Left ventricle myocardium inferior (tissue), 1 donor: Measurements from ENCODE around the gene SLC35F2. TPM values are rescaled to one million over a fixed set of nuclear protein-coding genes. Genes with fewer than 3 reads are reported as not detected.
"Not testable (repeated sequence)": the region's sequence is repeated elsewhere in the genome, so short reads cannot be mapped to it uniquely, and the experiment has no call there.

Experiments
- DNase-seq: peaks from one replicate; pipeline ENCODE4 v3.0.0-alpha.2; 2020
- H3K27ac ChIP-seq: fragments of 200-600 bp; replicated peaks from 2 replicates; pipeline ENCODE4 v1.8.0; 2021
- H3K27me3 ChIP-seq: fragments of 200-600 bp; 2 replicates; pipeline ENCODE4 v1.8.0; 2021; ENCODE audit warnings: low read depth
- H3K36me3 ChIP-seq: fragments of 200-600 bp; 2 replicates; pipeline ENCODE4 v1.8.0; 2021
- H3K4me1 ChIP-seq: fragments of 200-600 bp; 2 replicates; pipeline ENCODE4 v1.8.0; 2021
- H3K4me3 ChIP-seq: fragments of 200-600 bp; 2 replicates; pipeline ENCODE4 v1.8.0; 2021; ENCODE audit warnings: mild to moderate bottlenecking, moderate library complexity
- H3K9me3 ChIP-seq: fragments of 200-600 bp; replicated peaks from 2 replicates; pipeline ENCODE4 v1.8.0; 2021
- CTCF ChIP-seq: fragments of 200-600 bp; IDR thresholded peaks from 2 replicates; pipeline ENCODE4 v1.8.0; 2021; ENCODE audit warnings: antibody characterized with exemption, mild to moderate bottlenecking, borderline replicate concordance
- intact Hi-C: fragments of 100-400 bp; cut with micrococcal nuclease; formaldehyde crosslinking; loops from one replicate; pipeline ENCODE4 v1.11.0; 2022
- total RNA-seq: library from RNA; stranded (reverse); fragmentation: NEBNext Ultra II Directional; extraction: Animal tissue kit (Norgen Biotek cat#: 25700); gene quantifications from one replicate; pipeline ENCODE4 v1.2.1, GENCODE V29; 2021
- donor health status: DM: no; HTN: yes; CAD: no; lungs with severe emphysema.

The SLC35F2 gene
- total RNA-seq, 1 donor from 2014 or later = 1.0 TPM

GRCh38 chr11:107834995-107835394, 23.6 kb downstream of the SLC35F2 start:
- no peaks in the 10 kb centered on the region for H3K36me3 ChIP-seq
- TF ChIP-seq CTCF = no peak
- H3K9me3 ChIP-seq = no peaks in the 10 kb centered on the region
- no peak overlapping the region for H3K4me3 ChIP-seq
- no peak for DNase-seq
- no peaks in the 10 kb centered on the region for H3K4me1 ChIP-seq
- intact Hi-C loops = no loop called here
- H3K27me3 ChIP-seq = no peaks in the 10 kb centered on the region
- H3K27ac ChIP-seq = no peak overlapping the region

GRCh38 chr11:107833926-107834325, 24.7 kb downstream of the SLC35F2 start:
- H3K36me3 ChIP-seq, H3K27me3 ChIP-seq, H3K4me1 ChIP-seq, H3K27ac ChIP-seq, H3K9me3 ChIP-seq, intact Hi-C loops, H3K4me3 ChIP-seq, DNase-seq: not testable (repeated sequence)

- Histone ChIP-seq H3K4me3 (no peak overlapping the region), H3K36me3 (no peaks in the 10 kb centered on the region), H3K9me3 (peaks cover 6% of the 10 kb centered on the region), H3K27me3 (no peaks in the 10 kb centered on the region), H3K4me1 (no peaks in the 10 kb centered on the region), H3K27ac (no peak overlapping the region)
- TF ChIP-seq CTCF = no peak
- intact Hi-C loops = no loop called here
- DNase-seq = no peak
Observed at GRCh38 chr11:107830915-107831540, 27.6 kb downstream of the SLC35F2 start.

GRCh38 chr11:107827041-107827440, 31.5 kb downstream of the SLC35F2 start:
- no peak for TF ChIP-seq CTCF
- no peak overlapping the region for H3K4me3 ChIP-seq
- peaks cover 6% of the 10 kb centered on the region for H3K9me3 ChIP-seq
- H3K27ac ChIP-seq = no peak overlapping the region
- H3K27me3 ChIP-seq = no peaks in the 10 kb centered on the region
- intact Hi-C loops = no loop called here
- H3K4me1 ChIP-seq = no peaks in the 10 kb centered on the region
- H3K36me3 ChIP-seq = no peaks in the 10 kb centered on the region
- DNase-seq = no peak

GRCh38 chr11:107825875-107826274, 32.7 kb downstream of the SLC35F2 start:
- TF ChIP-seq CTCF = no peak
- peaks cover 6% of the 10 kb centered on the region for H3K9me3 ChIP-seq
- no peak for DNase-seq
- H3K36me3 ChIP-seq = no peaks in the 10 kb centered on the region
- no peak overlapping the region for H3K27ac ChIP-seq
- intact Hi-C loops = no loop called here
- no peaks in the 10 kb centered on the region for H3K27me3 ChIP-seq
- peaks cover 3% of the 10 kb centered on the region for H3K4me1 ChIP-seq
- no peak overlapping the region for H3K4me3 ChIP-seq

- no peak overlapping the region for H3K4me3 ChIP-seq
- intact Hi-C loops = no loop called here
- no peak for DNase-seq
- no peaks in the 10 kb centered on the region for H3K27me3 ChIP-seq
- no peak overlapping the region for H3K27ac ChIP-seq
- no peaks in the 10 kb centered on the region for H3K36me3 ChIP-seq
- H3K9me3 ChIP-seq = peaks cover 6% of the 10 kb centered on the region
- TF ChIP-seq CTCF = no peak
- H3K4me1 ChIP-seq = peaks cover 3% of the 10 kb centered on the region
Observed at GRCh38 chr11:107824668-107825369, 33.8 kb downstream of the SLC35F2 start.
